WERI-Rb-1 (cell line): ENCODE results near the gene ZFYVE27.

Experiments
- DNase-seq: peaks from one replicate; pipeline ENCODE4 v3.0.0-alpha.2; 2020
- H3K27ac ChIP-seq: fragments of 250-450 bp; sonication (Bioruptor Pico); 2 replicates; pipeline ENCODE4 v1.5.1; 2020; ENCODE audit warnings: mild to moderate bottlenecking, moderate library complexity
- H3K27me3 ChIP-seq: fragments of 250-450 bp; sonication (Bioruptor Pico); 2 replicates; pipeline ENCODE4 v1.5.1; 2021; ENCODE audit warnings: mild to moderate bottlenecking, low read depth, moderate library complexity; ENCODE audit not compliant: insufficient read depth, severe bottlenecking
- H3K36me3 ChIP-seq: fragments of 250-450 bp; sonication (Bioruptor Pico); 2 replicates; pipeline ENCODE4 v1.5.1; 2020; ENCODE audit warnings: mild to moderate bottlenecking, moderate library complexity
- H3K4me3 ChIP-seq: 2 replicates; pipeline ENCODE4 v1.5.1; 2011; ENCODE audit warnings: low read depth, mild to moderate bottlenecking, control low read depth, low read length
- H3K9me3 ChIP-seq: fragments of 250-450 bp; sonication (Bioruptor Pico); 2 replicates; pipeline ENCODE4 v1.5.1; 2021; ENCODE audit warnings: mild to moderate bottlenecking, moderate library complexity; ENCODE audit not compliant: severe bottlenecking
- CTCF ChIP-seq: IDR thresholded peaks from 2 replicates; pipeline ENCODE4 v1.5.1; 2011; ENCODE audit warnings: low read depth, mild to moderate bottlenecking, control low read depth, inconsistent platforms, low read length

Gene ZFYVE27

GRCh38 chr10:97737770-97738265 is 890 bp downstream of the ZFYVE27 start:
- TF ChIP-seq CTCF = no peak
- Histone ChIP-seq H3K27ac (no peak overlapping the region), H3K9me3 (peaks cover 8% of the 10 kb centered on the region), H3K27me3 (no peaks in the 10 kb centered on the region), H3K4me3 (peak overlapping the region; percentile 92), H3K36me3 (peaks cover 21% of the 10 kb centered on the region)
- no peak for DNase-seq

- H3K27me3 ChIP-seq = no peaks in the 10 kb centered on the region
- peaks cover 21% of the 10 kb centered on the region for H3K36me3 ChIP-seq
- no peak for DNase-seq
- H3K9me3 ChIP-seq = peaks cover 8% of the 10 kb centered on the region
- H3K27ac ChIP-seq = no peak overlapping the region
- TF ChIP-seq CTCF = no peak
- no peak overlapping the region for H3K4me3 ChIP-seq
These were observed 1.7 kb downstream of the ZFYVE27 start for GRCh38 chr10:97738616-97739015.

GRCh38 chr10:97740613-97741012 is 3.7 kb downstream of the ZFYVE27 start:
- no peaks in the 10 kb centered on the region for H3K27me3 ChIP-seq
- no peak overlapping the region for H3K4me3 ChIP-seq
- H3K27ac ChIP-seq = no peak overlapping the region
- peak; percentile 22; the same call in 1 of the 2 replicates for TF ChIP-seq CTCF
- DNase-seq = peak; percentile 73
- H3K9me3 ChIP-seq = peaks cover 8% of the 10 kb centered on the region
- peaks cover 36% of the 10 kb centered on the region for H3K36me3 ChIP-seq

- TF ChIP-seq CTCF = no peak
- Histone ChIP-seq H3K27me3 (no peaks in the 10 kb centered on the region), H3K9me3 (no peaks in the 10 kb centered on the region), H3K27ac (no peak overlapping the region), H3K4me3 (no peak overlapping the region), H3K36me3 (peaks cover 57% of the 10 kb centered on the region)
- DNase-seq = no peak
These were observed 6.4 kb downstream of the ZFYVE27 start for GRCh38 chr10:97743169-97743943.

- no peak for DNase-seq
- H3K4me3 ChIP-seq = no peak overlapping the region
- no peaks in the 10 kb centered on the region for H3K9me3 ChIP-seq
- no peaks in the 10 kb centered on the region for H3K27me3 ChIP-seq
- TF ChIP-seq CTCF = no peak
- H3K27ac ChIP-seq = no peak overlapping the region
- H3K36me3 ChIP-seq = peaks cover 59% of the 10 kb centered on the region
These were observed 7.6 kb downstream of the ZFYVE27 start for GRCh38 chr10:97744405-97745035.
